GM11168 (cell line): ENCODE measurements around the gene FAM53A.

Experiments
- in situ Hi-C: fragments of 300-500 bp; cut with MboI; formaldehyde crosslinking; loops from one replicate; pipeline ENCODE4 v1.12.0; 2022; ENCODE audit warnings: low sequenced_read_pairs; ENCODE audit not compliant: unreplicated experiment

The FAM53A gene

DNA sequence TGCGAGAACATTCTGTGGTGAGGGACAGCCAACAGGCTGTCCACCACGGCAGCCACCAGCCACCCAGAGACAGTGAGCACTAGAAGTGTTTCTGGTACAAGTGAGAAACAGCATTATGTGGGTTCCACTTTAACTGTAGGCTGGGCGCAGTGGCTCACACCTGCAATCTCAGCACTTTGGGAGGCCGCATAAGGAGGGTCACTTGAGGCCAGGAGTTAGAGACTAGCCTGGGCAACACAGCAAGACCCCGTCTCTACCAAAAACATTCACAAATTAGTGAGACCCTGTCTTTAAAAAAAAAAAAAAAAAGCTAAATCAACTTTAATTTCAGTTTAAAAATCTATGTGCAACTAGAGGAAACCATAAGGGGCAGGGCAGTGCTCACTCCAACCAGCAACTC, 20.6 kb downstream of the FAM53A start:
- in situ Hi-C loops = no loop called here

DNA sequence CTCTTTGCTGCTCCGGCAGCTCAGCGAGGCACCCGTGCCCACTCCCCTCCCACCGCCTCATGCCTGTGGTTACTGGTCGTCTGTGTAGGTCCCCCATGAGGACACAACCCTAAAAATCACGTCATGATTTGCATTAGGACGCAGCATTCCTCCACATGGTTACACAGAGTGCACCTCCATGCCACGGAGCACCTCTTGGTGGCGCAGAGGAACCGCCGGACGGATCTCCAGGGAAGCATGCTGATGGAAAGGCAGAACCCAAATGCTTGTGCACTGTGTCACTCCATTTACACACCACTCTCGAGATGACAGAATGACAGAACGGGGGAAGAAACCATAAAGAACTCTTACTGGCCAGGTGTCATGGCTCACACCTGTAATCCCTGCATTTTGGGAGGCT, 22.4 kb downstream of the FAM53A start:
- in situ Hi-C loops = no loop called here

DNA sequence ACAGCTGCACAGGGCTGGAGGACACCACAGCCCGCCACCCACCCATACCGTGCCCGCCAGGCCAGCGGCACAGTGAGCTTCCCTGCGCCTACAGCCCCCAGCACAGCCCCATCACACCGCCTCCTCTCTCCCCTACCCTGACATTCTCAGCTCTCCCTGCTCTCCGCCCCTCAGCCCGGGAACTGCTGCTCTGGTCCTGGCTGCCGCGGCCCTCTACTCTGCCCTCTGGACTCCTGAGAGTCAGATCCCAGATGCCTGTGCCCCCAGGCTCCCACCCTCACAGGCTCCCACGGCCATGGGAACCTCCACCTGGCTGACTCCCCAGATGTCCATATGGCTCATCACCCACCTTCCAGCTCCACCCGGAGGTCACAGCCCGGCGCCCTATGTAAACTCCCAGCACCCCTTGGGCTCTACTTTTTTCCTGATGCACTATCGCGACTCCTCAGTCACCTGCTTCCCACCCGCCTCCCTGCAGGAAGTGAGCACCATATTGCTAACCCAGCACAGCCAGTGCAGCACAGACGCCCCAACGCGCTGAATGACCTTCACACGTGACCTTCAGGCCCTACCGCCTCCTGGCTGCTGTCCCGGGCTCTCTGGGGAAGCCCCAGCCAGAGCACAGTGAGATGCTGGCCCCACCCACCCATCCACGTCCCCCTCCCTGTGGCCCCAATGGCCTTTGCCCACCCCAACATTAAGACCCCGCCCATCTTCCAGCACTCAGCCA, 23.0 kb downstream of the FAM53A start:
- in situ Hi-C loops = no loop called here

DNA sequence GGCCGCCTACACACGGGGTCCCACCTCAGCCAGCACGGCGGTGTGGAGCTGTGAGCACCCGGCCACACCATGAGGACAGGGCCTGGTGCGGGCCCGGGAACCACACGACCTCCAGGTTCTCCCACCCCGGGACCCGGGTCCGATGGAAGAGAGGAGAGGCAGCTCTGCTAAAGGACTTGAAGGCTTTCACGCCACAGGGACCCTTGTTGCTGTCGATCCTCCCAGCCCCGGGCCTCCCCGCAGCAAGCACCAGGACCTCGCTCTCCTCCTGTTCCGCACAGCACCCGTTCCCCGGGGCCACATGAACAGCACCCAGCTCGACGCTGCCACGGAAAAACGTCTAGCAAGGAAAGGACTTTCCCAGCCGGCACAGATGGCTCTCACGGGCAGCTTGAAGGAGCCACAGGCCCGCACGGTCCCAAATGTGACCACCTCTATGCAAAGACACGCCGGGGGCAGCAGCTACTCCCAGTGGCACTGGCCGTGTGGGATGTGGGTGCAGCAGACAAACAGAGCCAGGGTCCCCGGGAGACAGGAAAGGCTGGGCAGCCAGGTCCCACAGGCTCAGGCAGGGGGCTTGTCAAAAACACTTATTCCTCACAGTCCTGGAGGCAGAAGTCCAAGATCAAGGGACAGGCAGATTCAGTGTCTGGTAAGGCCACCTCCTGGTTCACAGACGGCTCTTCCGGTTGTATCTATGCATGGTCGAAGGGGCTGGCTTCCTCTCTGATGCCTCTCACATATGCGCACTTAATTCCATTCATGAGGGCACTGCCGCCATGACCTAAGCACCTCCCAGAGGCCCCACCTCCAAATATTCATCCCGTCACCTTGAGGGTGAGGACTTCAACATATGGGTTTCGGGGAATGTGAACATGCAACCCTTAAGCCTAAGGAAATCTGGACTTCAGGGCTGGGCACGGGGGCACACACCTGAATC, 24.7 kb downstream of the FAM53A start:
- in situ Hi-C loops = no loop called here

DNA sequence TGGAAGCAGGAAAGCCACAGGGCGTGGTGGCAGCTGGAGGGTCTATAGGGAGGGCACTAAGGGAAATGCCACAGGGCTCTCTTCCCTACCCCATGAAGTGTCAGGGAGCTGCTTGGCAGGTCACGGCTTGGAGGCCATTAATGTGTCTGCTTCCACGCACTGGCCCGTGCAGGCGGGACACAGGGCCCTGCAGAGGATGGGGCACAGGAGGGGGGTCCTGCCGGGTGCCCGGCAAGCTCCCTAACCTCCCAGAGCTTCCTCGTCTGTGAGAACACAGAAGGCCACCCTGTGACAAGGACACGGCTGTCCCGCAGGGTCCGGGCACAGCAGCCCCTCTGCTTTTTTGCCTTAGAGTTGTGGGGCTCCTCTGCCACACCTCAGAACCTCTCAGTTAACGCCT, 25.5 kb downstream of the FAM53A start:
- in situ Hi-C loops = no loop called here

DNA sequence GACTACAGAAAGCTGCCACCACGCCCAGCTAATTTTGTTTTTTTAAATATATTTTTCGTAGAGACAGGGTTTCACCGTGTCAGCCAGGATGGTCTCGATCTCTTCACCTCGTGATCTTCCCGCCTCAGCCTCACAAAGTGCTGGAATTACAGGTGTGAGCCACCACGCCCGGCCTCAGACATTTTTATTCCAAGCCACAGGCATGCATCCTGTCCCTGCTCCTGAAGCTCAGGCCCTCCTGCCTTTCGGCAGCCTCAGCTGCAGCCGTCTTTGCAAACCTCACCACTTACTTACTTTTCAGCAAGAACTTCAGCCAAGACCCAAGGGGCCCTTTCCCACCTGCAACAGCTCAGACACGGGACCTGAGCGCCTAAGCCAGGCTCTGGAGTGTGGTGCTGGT, 26.0 kb downstream of the FAM53A start:
- in situ Hi-C loops = no loop called here

DNA sequence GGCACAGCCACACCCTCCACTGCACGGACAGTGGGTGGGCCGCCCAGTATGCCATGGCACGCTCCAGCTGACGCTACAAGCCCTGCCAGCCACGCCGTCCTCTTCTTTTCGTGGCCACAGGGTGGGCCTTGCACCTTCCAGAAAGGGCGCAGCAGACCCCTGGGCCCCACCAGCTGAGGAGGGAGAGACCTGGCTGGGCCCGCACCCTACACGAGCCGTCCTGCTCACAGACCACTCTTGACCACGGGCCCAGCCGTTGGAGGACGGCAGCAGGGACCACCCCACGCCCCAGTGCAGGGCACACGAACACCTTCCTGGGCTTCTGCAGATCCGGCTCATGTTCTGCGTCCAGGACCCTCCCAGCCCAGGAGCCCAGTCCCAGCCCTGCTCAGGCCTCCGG, 27.1 kb downstream of the FAM53A start:
- in situ Hi-C loops = no loop called here

DNA sequence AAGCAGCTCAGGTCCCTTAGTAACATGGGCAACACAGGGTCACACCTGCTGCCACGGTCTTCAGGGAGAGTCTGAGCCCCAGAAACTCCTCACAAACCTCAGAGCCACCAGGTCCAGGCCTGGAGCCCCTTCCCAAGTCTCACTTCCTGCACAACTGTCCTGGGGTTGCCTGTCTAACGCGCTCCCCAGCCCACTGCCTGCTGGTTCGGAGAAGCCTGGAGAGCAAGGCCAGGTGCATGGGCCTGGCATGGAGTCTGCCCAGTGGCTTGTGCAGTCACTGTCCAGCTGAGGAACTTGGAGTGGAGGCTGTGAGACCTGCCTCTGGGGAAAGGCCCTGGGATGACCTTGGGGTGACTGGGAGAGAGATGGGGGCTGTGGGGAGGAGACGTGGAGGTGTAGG, 28.0 kb downstream of the FAM53A start:
- in situ Hi-C loops = no loop called here

DNA sequence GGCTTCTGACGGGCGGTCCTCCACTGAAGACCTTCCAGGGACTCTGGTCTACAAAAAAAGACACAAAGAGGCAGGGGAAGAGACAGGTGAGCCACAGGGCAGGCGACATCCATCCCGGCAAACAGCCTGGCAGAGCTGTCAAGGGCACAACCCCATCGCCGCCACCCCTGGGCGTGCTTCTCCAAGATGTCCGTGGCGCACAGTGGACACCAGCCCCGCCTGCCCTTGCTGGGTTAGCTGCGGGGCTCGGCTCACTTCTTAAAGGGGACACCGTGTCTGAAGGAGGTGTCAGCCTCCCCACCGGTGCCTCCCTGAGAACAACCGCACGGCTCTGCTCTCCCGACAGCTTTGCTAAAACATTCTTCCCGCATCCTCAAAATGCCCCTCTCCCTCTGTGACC, 28.4 kb downstream of the FAM53A start:
- in situ Hi-C loops = no loop called here

DNA sequence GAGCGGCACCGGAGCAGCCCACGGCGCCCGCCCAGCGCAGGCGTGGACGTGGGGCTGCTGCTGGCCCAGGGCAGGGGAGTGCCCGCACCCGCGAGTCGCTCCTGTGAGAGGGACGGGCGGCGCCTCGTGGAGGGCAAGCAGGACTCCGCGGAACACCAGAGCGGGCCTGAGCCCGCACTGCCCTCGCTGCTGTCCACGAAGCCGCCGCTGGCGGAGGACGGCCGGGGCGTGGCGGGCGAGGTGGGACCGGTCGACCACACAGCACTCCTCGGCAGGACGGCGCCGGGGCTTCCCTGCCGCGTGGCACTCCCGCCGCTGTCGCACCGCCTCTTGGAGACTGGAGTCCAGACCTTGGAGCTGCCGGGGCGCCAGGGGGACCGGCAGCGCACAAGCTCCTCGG, 29.0 kb downstream of the FAM53A start:
- in situ Hi-C loops = no loop called here

DNA sequence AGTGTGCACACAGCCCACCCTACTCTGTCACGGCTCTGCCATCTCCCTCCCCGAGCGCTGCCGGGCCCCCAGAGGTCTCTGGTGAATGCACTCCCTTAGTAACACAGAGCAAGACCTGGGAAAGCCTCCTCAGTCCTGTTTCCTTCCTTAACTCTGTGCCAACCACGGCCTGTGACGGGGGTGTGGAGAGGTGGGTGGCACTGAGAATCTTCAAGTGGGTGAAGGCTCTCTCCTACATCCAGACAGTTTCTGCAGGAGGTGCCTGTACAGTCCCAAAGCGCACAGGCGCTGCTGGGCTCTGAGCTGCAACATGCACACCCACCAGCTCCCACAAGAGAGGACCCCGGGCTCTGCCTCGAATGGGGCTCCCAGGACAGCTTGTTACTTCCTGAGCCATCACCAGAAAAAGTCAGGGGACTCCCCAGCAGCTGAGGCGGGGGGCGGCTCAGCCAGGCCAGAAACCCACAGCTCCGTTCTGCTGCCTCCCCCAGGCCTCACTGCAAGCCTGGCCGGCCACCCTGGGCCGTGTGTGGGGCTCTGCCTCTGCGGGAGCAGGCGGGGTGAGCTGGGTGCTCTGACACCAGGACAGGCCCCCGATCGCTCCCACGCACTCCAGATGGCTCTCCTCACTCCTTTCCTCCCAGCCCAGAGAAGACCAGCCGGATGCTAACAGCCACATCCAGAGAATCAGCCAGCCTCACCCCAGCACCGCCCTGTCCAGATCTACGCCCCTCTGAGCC, 29.7 kb downstream of the FAM53A start:
- in situ Hi-C loops = no loop called here

DNA sequence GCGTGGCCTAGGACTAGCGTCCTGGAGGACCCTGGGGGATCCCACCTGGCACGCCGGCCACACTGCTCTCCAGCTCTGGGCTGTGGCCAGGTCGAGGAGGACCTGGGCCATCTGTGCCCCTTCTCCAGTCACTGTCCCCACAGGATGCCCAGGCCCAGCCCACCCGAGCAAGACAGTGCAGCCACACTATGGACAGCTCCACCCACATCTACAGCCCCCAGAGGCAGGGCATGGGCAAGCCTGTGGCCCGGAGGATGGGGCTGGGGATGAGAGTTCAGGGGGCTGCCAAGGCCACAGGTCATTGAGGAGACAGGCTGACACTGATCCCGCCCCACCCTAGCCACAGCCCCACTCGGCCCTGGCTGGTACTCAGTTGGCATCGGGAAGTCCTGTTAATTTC, 30.3 kb downstream of the FAM53A start:
- in situ Hi-C loops = no loop called here

DNA sequence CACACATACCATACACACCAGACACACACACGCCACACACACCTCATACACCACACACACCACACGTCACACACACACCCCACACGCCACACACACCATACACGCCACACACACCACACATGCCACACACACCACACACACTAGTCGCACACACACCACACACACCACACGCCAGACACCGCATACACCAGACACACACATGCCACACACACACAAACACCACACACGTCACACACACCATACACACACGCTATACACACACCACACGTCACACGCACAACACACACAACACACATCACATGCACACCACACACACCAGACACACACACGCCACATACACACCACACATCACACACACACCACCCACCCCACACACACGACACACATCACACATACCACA, 32.0 kb downstream of the FAM53A start:
- in situ Hi-C loops = no loop called here

DNA sequence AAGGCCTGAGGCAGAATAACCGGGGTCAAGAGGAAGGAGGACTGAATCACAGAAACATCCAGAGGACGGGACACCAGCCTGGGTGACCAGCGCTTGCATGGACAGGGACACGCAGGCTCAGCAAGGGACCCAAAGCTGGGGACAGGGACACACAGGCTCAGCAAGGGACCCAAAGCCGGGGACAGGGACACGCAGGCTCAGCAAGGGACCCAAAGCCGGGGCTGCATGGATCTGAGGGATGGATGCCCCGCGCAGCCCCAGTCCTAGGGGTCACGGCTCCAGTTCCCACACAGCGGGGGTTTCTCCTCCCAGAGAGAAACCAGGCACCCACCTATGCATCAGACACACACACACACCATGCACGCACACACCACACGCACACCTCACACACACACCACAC, 32.5 kb downstream of the FAM53A start:
- in situ Hi-C loops = no loop called here

DNA sequence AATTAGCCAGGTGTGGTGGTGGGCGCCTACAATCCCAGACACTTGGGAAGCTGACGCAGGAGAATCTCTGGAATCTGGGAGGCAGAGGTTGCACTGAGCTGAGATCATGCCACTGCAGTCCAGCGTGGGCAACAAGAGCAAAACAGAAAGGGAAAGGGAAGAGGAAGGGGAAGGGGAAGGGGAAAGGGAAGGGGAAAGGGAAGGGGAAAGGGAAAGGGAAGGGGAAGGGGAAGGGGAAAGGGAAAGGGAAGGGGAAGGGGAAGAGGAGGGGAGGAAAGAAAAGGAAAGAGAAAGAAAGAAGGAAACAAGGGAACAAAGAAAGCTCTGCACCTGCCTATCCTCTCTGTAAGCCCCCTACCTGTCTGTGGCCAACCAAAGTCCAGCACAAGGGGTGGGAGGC, 35.2 kb downstream of the FAM53A start:
- in situ Hi-C loops = no loop called here

DNA sequence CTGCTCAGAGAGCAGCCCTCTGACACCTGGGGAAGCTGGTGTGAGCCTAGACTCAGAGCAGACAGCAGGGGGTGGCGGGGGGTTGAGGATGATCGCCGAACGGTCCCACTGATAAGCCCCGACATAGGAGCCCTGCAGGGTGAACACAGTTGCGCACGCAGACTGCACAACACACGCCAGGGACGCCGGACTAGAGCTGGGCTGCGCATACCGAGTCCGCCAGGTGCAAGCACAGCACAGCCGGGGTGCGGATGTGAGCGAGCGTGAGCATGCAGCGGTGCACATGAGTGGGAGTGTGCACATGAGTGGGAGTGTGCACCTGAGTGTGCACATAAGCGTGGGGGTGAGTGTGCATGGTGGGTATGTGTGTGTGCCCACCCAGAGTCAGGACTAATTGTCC, 36.7 kb downstream of the FAM53A start:
- in situ Hi-C loops = no loop called here

DNA sequence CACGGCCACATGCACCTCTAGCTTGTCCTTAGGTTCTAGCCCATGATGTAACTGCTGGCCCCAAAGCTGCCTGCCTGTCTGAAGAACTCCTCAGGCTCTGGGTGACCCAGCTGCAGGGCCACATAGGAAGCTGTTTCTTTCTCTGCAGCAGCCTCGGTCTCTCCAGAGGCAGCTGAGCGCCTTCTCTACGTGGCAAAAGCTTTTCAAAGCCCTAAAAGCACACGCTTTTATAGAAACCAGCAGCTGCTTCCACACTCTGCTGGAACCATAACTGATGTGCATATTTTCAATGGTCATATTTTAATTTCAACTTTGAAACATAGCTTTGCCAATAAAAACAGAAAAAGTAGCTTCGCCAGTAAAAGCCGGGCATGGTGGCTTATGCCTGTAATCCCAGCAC, 37.4 kb downstream of the FAM53A start:
- in situ Hi-C loops = no loop called here

DNA sequence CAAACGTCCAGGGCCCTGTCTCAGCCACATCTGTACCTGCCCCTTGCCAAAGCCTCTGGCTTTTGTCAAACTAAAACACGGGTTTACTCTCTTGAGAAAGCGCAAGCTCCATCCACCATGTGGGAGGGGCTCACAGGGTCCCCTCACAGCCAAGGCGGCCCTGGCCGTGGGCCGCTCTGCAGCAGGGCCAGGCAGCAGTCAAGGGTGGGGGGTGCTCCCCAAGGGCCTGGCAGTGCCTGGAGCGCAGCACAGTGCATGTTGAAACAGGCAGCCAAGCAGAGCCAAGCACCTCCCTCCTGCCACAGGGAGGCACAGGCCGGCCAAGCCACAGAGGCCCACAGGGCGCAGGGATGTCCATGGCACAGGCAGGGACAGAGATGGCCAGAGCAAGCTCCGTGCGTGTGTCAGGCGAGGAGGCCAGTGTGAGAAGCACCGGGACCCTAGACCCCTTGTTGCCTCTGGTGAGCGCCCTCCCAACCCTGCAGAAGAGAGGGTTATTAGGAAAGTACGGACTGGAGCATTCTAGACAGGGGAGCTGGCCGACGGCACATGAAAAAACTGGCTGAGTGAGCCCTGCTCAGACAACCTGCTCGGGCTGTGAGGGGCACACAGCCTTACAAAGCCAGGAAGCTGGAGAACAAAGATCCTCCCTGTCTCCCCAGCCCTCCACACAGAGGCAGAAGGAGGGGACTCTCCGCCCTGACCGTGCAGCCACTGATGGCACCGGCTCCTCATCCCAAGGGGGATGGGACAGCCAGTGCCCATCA, 39.0 kb downstream of the FAM53A start:
- in situ Hi-C loops = no loop called here

DNA sequence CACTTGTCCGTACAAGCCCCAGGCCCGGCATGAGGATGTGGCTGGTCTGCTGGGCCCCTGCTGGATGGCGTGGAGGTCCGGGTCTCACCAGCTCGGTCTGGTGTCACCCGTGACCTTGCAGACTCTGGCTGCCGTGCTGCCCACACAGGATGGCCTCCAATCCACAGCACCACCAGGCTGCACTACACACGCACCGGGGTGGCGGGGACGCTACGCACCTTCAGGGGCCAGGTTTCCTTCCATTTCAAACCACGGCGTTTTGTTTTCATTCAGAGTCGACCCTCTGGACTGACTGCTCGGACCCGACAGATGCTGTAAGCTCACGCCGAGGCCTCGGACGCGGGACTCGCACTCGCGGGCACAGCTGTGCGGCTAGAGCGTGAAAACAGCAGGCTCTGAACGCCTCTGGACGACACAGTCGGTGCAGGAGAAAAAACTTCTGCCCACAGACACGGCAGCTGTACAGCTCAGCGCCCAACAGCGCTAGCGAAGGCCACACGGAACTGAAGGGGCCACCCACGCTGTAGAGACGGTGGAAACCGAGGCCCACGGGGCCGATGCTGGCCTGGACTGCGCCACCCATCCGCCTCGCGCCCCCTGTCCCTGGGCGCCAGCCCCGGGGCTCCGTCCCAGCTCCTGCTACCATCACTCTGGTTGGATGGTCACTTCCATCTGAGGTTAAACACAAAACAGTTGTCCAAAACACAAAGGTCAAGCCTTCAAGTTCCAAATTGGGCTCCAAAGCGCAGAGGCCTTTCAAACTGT, 40.0 kb downstream of the FAM53A start:
- in situ Hi-C loops = no loop called here
